ENCODE results near the gene PP2D1. TPM values are rescaled to one million over a fixed set of nuclear protein-coding genes. Genes with fewer than 3 reads are reported as not detected.

Gene PP2D1
- total and polyA plus RNA-seq, 3 donors from 2014 or later, result 9.3 to 37.5 (median 22.8) TPM

GRCh38 chr3:19945969-19946831 is 65.9 kb downstream of the PP2D1 start:
- H3K27ac ChIP-seq, result peak overlapping the region; percentile 96 to 98
- no peaks in the 10 kb centered on the region for H3K9me3 ChIP-seq
- 26 to 32% methylated on average over 26 of the region's 26 CpGs for WGBS, 2 donors
- peaks cover 12% of the 10 kb centered on the region for H3K4me1 ChIP-seq
- H3K27me3 ChIP-seq, result no peaks in the 10 kb centered on the region
- intact Hi-C loops (cut with DNase I; ENCODE audit: low total_unique reads), result no loop called here
- TF ChIP-seq CTCF (IDR thresholded peaks at IDR 0.05), result no peak
- no peak for TF ChIP-seq POLR2A (IDR thresholded peaks at IDR 0.05)
- H3K4me3 ChIP-seq, result peak overlapping the region; percentile 89 to 98
- H3K36me3 ChIP-seq (ENCODE audit: low read depth, missing control alignments), result no peaks in the 10 kb centered on the region
- DNase-seq, result peak; percentile 43

- TF ChIP-seq CTCF (IDR thresholded peaks at IDR 0.05) (no peak), POLR2A (IDR thresholded peaks at IDR 0.05) (no peak)
- H3K27me3 ChIP-seq, result no peaks in the 10 kb centered on the region
- no peak for DNase-seq
- H3K9me3 ChIP-seq, result no peaks in the 10 kb centered on the region
- WGBS, 2 donors, result 61 to 66% methylated on average over 9 of the region's 9 CpGs
- H3K4me1 ChIP-seq, result peaks cover 10% of the 10 kb centered on the region
- no peak overlapping the region for H3K27ac ChIP-seq
- intact Hi-C loops (cut with DNase I; ENCODE audit: low total_unique reads), result no loop called here
- H3K4me3 ChIP-seq, result peak overlapping the region in 1 of 2 donors; percentile 89
- no peaks in the 10 kb centered on the region for H3K36me3 ChIP-seq (ENCODE audit: low read depth, missing control alignments)
These were observed 66.5 kb downstream of the PP2D1 start for GRCh38 chr3:19945534-19945933.

- WGBS, 2 donors, result 88 to 100% methylated on average over 1 of the region's 1 CpG
- Histone ChIP-seq H3K27me3 (no peaks in the 10 kb centered on the region), H3K4me1 (no peaks in the 10 kb centered on the region), H3K4me3 (no peak overlapping the region), H3K27ac (no peak overlapping the region), H3K36me3 (ENCODE audit: low read depth, missing control alignments) (no peaks in the 10 kb centered on the region), H3K9me3 (no peaks in the 10 kb centered on the region)
- no peak for DNase-seq
- intact Hi-C loops (cut with DNase I; ENCODE audit: low total_unique reads), result no loop called here
- TF ChIP-seq CTCF (IDR thresholded peaks at IDR 0.05) (no peak), POLR2A (IDR thresholded peaks at IDR 0.05) (no peak)
These were observed 71.4 kb downstream of the PP2D1 start for GRCh38 chr3:19940643-19941042.

GRCh38 chr3:19938295-19938627 is 73.8 kb downstream of the PP2D1 start:
- H3K9me3 ChIP-seq, result no peaks in the 10 kb centered on the region
- no peak overlapping the region for H3K27ac ChIP-seq
- no peaks in the 10 kb centered on the region for H3K4me1 ChIP-seq
- no peak overlapping the region for H3K4me3 ChIP-seq
- no peak for DNase-seq
- TF ChIP-seq POLR2A (IDR thresholded peaks at IDR 0.05) (no peak), CTCF (IDR thresholded peaks at IDR 0.05) (no peak)
- no peaks in the 10 kb centered on the region for H3K27me3 ChIP-seq
- H3K36me3 ChIP-seq (ENCODE audit: low read depth, missing control alignments), result no peaks in the 10 kb centered on the region
- intact Hi-C loops (cut with DNase I; ENCODE audit: low total_unique reads), result no loop called here
- 85 to 92% methylated on average over 1 of the region's 1 CpG for WGBS, 2 donors

All from testis (tissue), 3 donors.